GM12875 (cell line): ENCODE data around the gene KIF17.

ENCODE experiments used
- H3K4me3 ChIP-seq: one replicate; pipeline ENCODE4 v1.5.1; 2011; ENCODE audit warnings: low read depth, low read length, control low read depth
- CTCF ChIP-seq: IDR thresholded peaks from 2 replicates; pipeline ENCODE4 v1.5.1; 2011; ENCODE audit warnings: low read depth, mild to moderate bottlenecking, control low read depth, inconsistent platforms, low read length, moderate library complexity, borderline replicate concordance; ENCODE audit not compliant: insufficient read depth

KIF17 gene

GRCh38 chr1:20715406-20715805 lies 2.4 kb downstream of the KIF17 start:
- no peak for TF ChIP-seq CTCF
- no peak overlapping the region for H3K4me3 ChIP-seq

GRCh38 chr1:20713440-20713839 lies 4.4 kb downstream of the KIF17 start:
- no peak overlapping the region for H3K4me3 ChIP-seq
- TF ChIP-seq CTCF: no peak

GRCh38 chr1:20712215-20712577 lies 5.6 kb downstream of the KIF17 start:
- TF ChIP-seq CTCF: no peak
- no peak overlapping the region for H3K4me3 ChIP-seq

GRCh38 chr1:20711285-20712214 lies 6.3 kb downstream of the KIF17 start:
- no peak for TF ChIP-seq CTCF
- no peak overlapping the region for H3K4me3 ChIP-seq

GRCh38 chr1:20710469-20711284 lies 7.1 kb downstream of the KIF17 start:
- no peak for TF ChIP-seq CTCF
- H3K4me3 ChIP-seq: no peak overlapping the region

GRCh38 chr1:20709868-20710267 lies 7.9 kb downstream of the KIF17 start:
- no peak for TF ChIP-seq CTCF
- H3K4me3 ChIP-seq: no peak overlapping the region
